WERI-Rb-1 (cell line): ENCODE results near the gene HNRNPA0.

Experiments
- DNase-seq: peaks from one replicate; pipeline ENCODE4 v3.0.0-alpha.2; 2020
- H3K27ac ChIP-seq: fragments of 250-450 bp; sonication (Bioruptor Pico); 2 replicates; pipeline ENCODE4 v1.5.1; 2020; ENCODE audit warnings: mild to moderate bottlenecking, moderate library complexity
- H3K27me3 ChIP-seq: fragments of 250-450 bp; sonication (Bioruptor Pico); 2 replicates; pipeline ENCODE4 v1.5.1; 2021; ENCODE audit warnings: mild to moderate bottlenecking, low read depth, moderate library complexity; ENCODE audit not compliant: insufficient read depth, severe bottlenecking
- H3K36me3 ChIP-seq: fragments of 250-450 bp; sonication (Bioruptor Pico); 2 replicates; pipeline ENCODE4 v1.5.1; 2020; ENCODE audit warnings: mild to moderate bottlenecking, moderate library complexity
- H3K4me3 ChIP-seq: 2 replicates; pipeline ENCODE4 v1.5.1; 2011; ENCODE audit warnings: low read depth, mild to moderate bottlenecking, control low read depth, low read length
- H3K9me3 ChIP-seq: fragments of 250-450 bp; sonication (Bioruptor Pico); 2 replicates; pipeline ENCODE4 v1.5.1; 2021; ENCODE audit warnings: mild to moderate bottlenecking, moderate library complexity; ENCODE audit not compliant: severe bottlenecking
- CTCF ChIP-seq: IDR thresholded peaks from 2 replicates; pipeline ENCODE4 v1.5.1; 2011; ENCODE audit warnings: low read depth, mild to moderate bottlenecking, control low read depth, inconsistent platforms, low read length

The HNRNPA0 gene

GRCh38 chr5:137727623-137728022 is 26.5 kb downstream of the HNRNPA0 start:
- Histone ChIP-seq H3K27me3 (no peaks in the 10 kb centered on the region), H3K9me3 (no peaks in the 10 kb centered on the region), H3K4me3 (no peak overlapping the region), H3K36me3 (no peaks in the 10 kb centered on the region), H3K27ac (no peak overlapping the region)
- no peak for TF ChIP-seq CTCF
- no peak for DNase-seq

- no peak for DNase-seq
- Histone ChIP-seq H3K4me3 (no peak overlapping the region), H3K36me3 (no peaks in the 10 kb centered on the region), H3K9me3 (no peaks in the 10 kb centered on the region), H3K27me3 (no peaks in the 10 kb centered on the region), H3K27ac (no peak overlapping the region)
- no peak for TF ChIP-seq CTCF
Observed at GRCh38 chr5:137724251-137724650, 29.9 kb downstream of the HNRNPA0 start.

- Histone ChIP-seq H3K9me3 (peaks cover 5% of the 10 kb centered on the region), H3K27ac (no peak overlapping the region), H3K36me3 (no peaks in the 10 kb centered on the region; the same call in 1 of the 2 replicates), H3K4me3 (no peak overlapping the region), H3K27me3 (no peaks in the 10 kb centered on the region)
- no peak for DNase-seq
- TF ChIP-seq CTCF = no peak
Observed at GRCh38 chr5:137718611-137719010, 35.6 kb downstream of the HNRNPA0 start.

GRCh38 chr5:137716337-137716736 is 37.8 kb downstream of the HNRNPA0 start:
- Histone ChIP-seq H3K9me3 (peaks cover 5% of the 10 kb centered on the region), H3K4me3 (no peak overlapping the region), H3K27me3 (no peaks in the 10 kb centered on the region), H3K36me3 (no peaks in the 10 kb centered on the region; the same call in 1 of the 2 replicates), H3K27ac (no peak overlapping the region)
- no peak for TF ChIP-seq CTCF
- DNase-seq = no peak

- Histone ChIP-seq H3K27ac (no peak overlapping the region), H3K4me3 (no peak overlapping the region), H3K9me3 (peaks cover 5% of the 10 kb centered on the region), H3K36me3 (no peaks in the 10 kb centered on the region; the same call in 1 of the 2 replicates), H3K27me3 (no peaks in the 10 kb centered on the region)
- TF ChIP-seq CTCF = no peak
- no peak for DNase-seq
Observed at GRCh38 chr5:137715456-137715855, 38.7 kb downstream of the HNRNPA0 start.

- no peak overlapping the region for H3K27ac ChIP-seq
- H3K9me3 ChIP-seq = peaks cover 5% of the 10 kb centered on the region
- no peaks in the 10 kb centered on the region for H3K27me3 ChIP-seq
- no peak for TF ChIP-seq CTCF
- no peak overlapping the region for H3K4me3 ChIP-seq
- no peak for DNase-seq
- no peaks in the 10 kb centered on the region; the same call in 1 of the 2 replicates for H3K36me3 ChIP-seq
Observed at GRCh38 chr5:137714946-137715345, 39.2 kb downstream of the HNRNPA0 start.
